ENCODE data around the gene PTPRN2.

DNA sequence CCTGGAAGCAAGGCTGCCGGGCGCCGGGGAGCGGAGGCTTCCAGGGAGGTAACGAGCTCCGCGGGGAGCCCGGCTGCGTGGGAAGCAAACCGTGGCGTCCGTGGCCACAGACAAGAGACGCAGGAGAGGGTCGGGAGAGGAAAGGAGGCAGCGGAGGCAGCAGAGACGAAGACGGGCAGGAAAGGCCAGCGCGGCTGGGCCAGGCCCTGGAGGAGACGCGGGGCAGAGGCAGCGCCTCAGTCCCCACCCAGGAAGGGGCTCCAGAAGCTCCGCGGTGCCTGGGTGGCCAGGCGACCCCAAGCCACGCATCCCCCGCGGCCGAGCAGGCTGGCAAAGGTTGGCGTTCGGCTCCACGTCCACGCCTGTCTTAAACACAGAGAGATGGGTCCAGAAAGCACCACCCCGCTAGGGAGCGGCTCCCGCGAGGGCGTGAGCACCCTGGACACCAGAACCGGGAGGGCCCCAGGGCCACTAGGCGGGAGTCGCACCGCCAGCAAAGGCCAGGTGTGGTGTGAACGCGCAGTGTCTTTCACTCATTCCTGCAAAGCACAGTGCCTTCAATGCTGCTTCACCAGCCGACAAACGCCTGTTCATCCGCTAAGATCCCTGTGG lies 97.3 kb downstream of the PTPRN2 start:
- no peak for TF ChIP-seq CTCF (IDR thresholded peaks at IDR 0.05; ENCODE audit: low read depth, low read length)
- no peak for TF ChIP-seq POLR2A (IDR thresholded peaks at IDR 0.05; ENCODE audit: extremely low read depth, insufficient read length)
- TF ChIP-seq, protein P1, sequence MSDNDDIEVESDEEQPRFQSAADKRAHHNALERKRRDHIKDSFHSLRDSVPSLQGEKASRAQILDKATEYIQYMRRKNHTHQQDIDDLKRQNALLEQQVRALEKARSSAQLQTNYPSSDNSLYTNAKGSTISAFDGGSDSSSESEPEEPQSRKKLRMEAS (IDR thresholded peaks at IDR 0.05; ENCODE audit: low read depth, low read length) = no peak
